ENCODE measurements around the gene ZNF423. TPM values are rescaled to one million over a fixed set of nuclear protein-coding genes. Genes with fewer than 3 reads are reported as not detected.
A peak's percentile ranks its signal among the peaks of the same experiment; 100 is the strongest.

The ZNF423 gene
- total and polyA plus RNA-seq, 5 donors: 5.5 to 22.2 (median 14.4) TPM

DNA sequence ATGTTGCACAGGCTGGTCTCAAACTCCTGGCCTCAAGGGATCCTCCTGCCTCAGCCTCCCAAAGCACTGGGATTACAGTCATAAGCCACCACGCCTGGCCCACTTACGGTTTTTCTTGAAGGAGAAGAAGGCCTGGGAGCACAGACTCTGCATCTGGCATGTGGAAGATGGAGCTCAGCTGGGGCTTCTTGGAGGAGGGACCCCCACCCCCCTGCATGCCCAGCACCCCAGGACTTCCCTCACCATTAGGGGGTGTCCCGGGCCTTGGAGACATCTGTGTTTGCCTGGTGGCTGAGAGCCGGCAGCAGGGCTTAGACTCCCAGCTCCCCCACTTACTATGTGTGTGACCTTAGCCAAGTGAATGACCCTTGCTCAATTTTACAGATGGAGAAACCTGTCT, 204.7 kb downstream of the ZNF423 start:
- DNase-seq (peak in 1 of 3 donors; percentile 23), ATAC-seq (no peak)
- no peaks in the 10 kb centered on the region for H3K4me1 ChIP-seq (ENCODE audit: control insufficient read depth, insufficient read depth, low read length)
- no peaks in the 10 kb centered on the region for H3K9me3 ChIP-seq (ENCODE audit: control insufficient read depth, low read length)
- no peak overlapping the region for H3K4me3 ChIP-seq (ENCODE audit: low read length)
- intact Hi-C loops (cut with DNase I): no loop called here
- no peak overlapping the region for H3K27ac ChIP-seq (ENCODE audit: low read length)
- 80% methylated on average over 4 of the region's 4 CpGs for WGBS
- no peaks in the 10 kb centered on the region for H3K27me3 ChIP-seq (ENCODE audit: control insufficient read depth, insufficient read depth)

DNA sequence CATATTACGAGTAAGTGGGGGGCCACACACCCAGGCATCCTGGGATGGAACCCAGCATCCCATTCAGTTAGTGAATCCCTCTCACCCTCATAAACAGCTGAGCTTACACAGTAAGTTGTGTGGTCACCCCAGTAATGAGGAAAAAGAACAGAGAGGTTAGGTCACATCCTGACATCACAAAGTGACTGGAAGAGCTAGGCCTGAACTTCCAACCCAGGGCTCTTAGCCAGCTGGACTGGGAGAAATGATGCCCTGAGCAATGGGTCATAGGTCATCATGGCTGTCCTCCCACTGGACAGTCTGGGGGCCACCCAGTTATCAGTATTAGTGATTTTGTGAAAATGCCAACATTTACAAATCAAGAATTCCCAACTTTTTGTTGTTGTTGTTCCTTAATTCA, 205.3 kb downstream of the ZNF423 start:
- no peak for ATAC-seq
- intact Hi-C loops (cut with DNase I): no loop called here
- no peaks in the 10 kb centered on the region for H3K9me3 ChIP-seq (ENCODE audit: control insufficient read depth, low read length)
- no peak overlapping the region for H3K4me3 ChIP-seq (ENCODE audit: low read length)
- no peak overlapping the region for H3K27ac ChIP-seq (ENCODE audit: low read length)
- H3K27me3 ChIP-seq (ENCODE audit: control insufficient read depth, insufficient read depth): no peaks in the 10 kb centered on the region
- WGBS: 94% methylated on average over 1 of the region's 1 CpG
- no peaks in the 10 kb centered on the region for H3K4me1 ChIP-seq (ENCODE audit: control insufficient read depth, insufficient read depth, low read length)
- DNase-seq: peak in 1 of 3 donors; percentile 51

DNA sequence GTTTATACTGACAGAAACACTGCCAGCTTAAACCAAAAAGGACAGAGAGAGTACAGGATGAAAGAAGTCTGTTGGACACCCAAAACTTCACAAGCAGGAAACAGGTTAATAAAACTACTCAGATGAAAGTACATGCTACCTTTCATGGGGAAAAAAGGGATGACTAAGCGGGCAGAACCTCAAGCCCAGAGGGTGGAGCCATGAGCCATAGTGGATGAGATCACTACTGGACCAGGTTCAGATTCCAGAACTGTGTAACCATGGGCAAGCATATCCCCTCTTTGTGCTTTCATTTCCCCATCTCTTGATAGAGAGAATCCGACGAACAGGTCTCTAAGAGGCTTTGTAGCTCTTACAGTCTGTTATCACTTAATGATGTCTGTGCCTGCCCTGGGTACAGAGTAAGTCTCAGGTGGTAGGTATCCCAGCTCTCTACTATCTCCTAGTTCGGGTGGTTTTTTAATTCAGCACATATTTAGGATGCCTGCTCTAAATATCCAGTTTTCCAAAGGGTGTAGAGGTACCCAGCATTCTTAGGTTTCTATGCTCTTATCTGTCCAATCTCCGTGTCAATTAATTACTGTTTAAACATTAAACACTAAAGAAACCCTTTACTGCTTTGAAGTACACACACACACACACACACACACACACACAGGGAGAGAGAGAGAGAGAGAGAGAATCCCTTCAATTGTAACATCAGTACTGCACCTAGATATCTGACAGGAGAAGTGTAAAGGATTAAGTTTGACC, 206.7 kb downstream of the ZNF423 start:
- Histone ChIP-seq H3K27ac (ENCODE audit: low read length) (no peak overlapping the region), H3K4me1 (ENCODE audit: control insufficient read depth, insufficient read depth, low read length) (no peaks in the 10 kb centered on the region), H3K27me3 (ENCODE audit: control insufficient read depth, insufficient read depth) (no peaks in the 10 kb centered on the region), H3K9me3 (ENCODE audit: control insufficient read depth, low read length) (no peaks in the 10 kb centered on the region), H3K4me3 (ENCODE audit: low read length) (no peak overlapping the region)
- intact Hi-C loops (cut with DNase I): no loop called here
- WGBS: 63% methylated on average over 5 of the region's 5 CpGs
- ATAC-seq (peak; percentile 47 to 52), DNase-seq (peak in 1 of 3 donors; percentile 39)

DNA sequence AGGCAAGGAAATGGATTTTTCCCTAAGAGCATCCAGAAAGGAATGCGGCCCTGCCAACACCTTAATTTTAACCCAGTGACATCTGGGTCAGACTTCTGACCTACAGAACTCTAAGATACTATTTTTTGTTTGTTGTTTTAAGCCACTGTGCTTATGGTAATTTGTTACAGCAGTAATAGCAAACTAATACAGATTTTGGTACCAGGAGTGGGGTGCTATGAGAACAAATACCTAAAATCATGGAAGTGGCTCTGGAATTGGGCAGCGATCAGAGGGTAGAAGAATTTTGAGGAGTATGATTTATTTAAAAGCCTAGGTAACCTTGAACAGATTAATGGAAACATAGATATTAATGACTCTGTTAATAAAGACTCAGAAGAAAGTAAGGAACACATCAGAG, 208.2 kb downstream of the ZNF423 start:
- WGBS: 71% methylated on average over 2 of the region's 2 CpGs
- intact Hi-C loops (cut with DNase I): no loop called here

DNA sequence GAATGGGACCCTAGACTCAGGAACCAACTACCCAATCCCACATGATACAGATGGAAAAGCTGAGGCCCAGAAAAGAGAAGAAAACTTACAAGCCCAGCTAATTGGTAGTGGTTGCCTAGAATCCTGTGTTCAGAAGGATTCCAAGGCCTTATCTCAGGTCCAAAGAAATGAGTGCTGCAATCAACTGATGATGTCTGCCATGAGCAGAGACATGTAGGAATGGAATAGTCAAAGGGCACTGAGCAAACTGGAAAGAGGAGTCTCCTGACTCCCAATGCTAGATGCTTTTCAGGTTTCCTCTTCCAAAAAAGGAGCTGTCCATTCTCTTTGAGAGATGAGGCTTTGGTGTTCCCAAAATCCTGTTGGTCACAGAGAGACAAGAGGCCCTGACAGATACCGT, 210.6 kb downstream of the ZNF423 start:
- Histone ChIP-seq H3K9me3 (ENCODE audit: control insufficient read depth, low read length) (no peaks in the 10 kb centered on the region), H3K27ac (ENCODE audit: low read length) (no peak overlapping the region), H3K4me1 (ENCODE audit: control insufficient read depth, insufficient read depth, low read length) (peaks cover under 1% of the 10 kb centered on the region), H3K27me3 (ENCODE audit: control insufficient read depth, insufficient read depth) (no peaks in the 10 kb centered on the region), H3K4me3 (ENCODE audit: low read length) (no peak overlapping the region)
- no peak for ATAC-seq
- WGBS: 98% methylated on average over 1 of the region's 1 CpG
- no peak for DNase-seq
- intact Hi-C loops (cut with DNase I): no loop called here

More for the DNA sequence above, 208.2 kb downstream of the ZNF423 start:
- ATAC-seq (no peak), DNase-seq (no peak)
- Histone ChIP-seq H3K4me1 (ENCODE audit: control insufficient read depth, insufficient read depth, low read length) (no peaks in the 10 kb centered on the region), H3K27me3 (ENCODE audit: control insufficient read depth, insufficient read depth) (no peaks in the 10 kb centered on the region), H3K4me3 (ENCODE audit: low read length) (no peak overlapping the region), H3K9me3 (ENCODE audit: control insufficient read depth, low read length) (no peaks in the 10 kb centered on the region), H3K27ac (ENCODE audit: low read length) (no peak overlapping the region)

DNA sequence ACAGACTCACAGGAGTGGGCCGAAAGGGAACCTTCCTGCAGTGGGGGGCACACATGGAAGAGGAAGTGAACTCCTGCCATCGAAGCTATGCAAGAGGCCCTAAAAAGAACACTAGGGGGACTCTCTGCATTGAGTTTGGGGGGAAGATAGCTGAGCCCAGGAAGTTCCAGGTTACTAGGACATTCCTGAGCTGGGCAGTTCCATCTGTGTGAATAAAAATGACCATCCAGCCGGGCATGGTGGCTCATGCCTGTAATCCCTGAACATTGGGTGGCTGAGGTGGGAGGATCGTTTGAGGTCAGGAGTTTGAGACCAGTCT, 211.8 kb downstream of the ZNF423 start:
- Histone ChIP-seq H3K9me3 (ENCODE audit: control insufficient read depth, low read length) (no peaks in the 10 kb centered on the region), H3K27me3 (ENCODE audit: control insufficient read depth, insufficient read depth) (no peaks in the 10 kb centered on the region), H3K4me3 (ENCODE audit: low read length) (no peak overlapping the region), H3K4me1 (ENCODE audit: control insufficient read depth, insufficient read depth, low read length) (peaks cover 4% of the 10 kb centered on the region), H3K27ac (ENCODE audit: low read length) (peak overlapping the region; percentile 28)
- DNase-seq (no peak), ATAC-seq (no peak)
- intact Hi-C loops (cut with DNase I): no loop called here
- 51% methylated on average over 4 of the region's 4 CpGs for WGBS

DNA sequence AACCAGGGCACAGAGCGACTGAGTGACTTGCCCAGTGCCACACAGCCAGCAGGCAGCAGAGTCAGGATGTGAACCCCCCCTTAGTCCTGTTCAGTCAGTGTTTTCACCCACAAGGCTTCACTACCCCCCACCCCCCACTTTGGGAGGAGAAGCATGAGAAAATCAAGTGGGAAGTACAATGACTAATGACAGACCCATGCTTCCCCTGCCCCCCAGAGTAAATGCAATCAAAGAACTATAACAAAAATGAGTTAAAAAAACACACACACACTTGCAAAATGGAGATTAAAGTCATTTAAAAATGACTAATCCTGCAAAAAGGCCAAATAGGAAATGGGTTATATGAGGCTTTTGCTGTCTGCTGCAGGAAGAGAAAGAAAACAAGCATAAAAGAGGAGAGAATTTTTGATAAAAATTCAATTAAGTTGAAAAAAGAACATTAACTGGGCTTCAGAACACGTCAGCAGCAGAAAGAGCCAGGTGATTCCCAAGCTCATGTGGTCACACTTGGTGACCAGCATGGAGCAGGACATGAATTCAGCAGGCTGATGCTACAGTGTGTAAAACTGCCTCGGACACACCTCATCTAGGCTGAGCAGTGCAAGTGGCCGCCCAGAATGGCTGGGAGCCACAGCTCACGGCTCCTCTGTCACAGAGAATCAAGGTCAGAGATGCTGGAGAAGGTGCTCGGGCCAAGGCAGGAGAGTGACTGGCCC, 212.3 kb downstream of the ZNF423 start:
- Histone ChIP-seq H3K27ac (ENCODE audit: low read length) (peak overlapping the region; percentile 28), H3K27me3 (ENCODE audit: control insufficient read depth, insufficient read depth) (no peaks in the 10 kb centered on the region), H3K4me1 (ENCODE audit: control insufficient read depth, insufficient read depth, low read length) (peaks cover 9% of the 10 kb centered on the region), H3K4me3 (ENCODE audit: low read length) (no peak overlapping the region), H3K9me3 (ENCODE audit: control insufficient read depth, low read length) (no peaks in the 10 kb centered on the region)
- DNase-seq (peak in 1 of 3 donors; percentile 62), ATAC-seq (peak; percentile 22 to 34)
- intact Hi-C loops (cut with DNase I): no loop called here
- 52% methylated on average over 6 of the region's 6 CpGs for WGBS

DNA sequence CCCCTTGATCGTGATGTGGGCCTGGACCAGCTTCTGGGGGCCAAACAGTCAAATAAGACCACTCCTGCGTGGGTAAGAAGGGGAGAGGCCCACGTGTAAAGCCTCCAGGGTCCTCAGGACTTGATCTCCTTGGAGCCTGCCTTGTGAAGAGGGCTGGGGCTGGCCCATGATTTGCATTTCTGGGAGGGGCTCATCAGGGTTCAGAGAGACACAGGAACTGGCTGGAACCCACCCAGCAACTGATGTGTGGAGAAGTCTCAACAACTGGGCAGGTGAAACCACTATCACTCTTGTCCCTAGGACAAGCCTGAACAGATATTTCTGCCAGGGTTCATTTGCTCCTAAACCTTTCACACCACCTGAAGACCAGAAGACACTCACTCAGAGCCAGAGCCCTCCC, 214.7 kb downstream of the ZNF423 start:
- WGBS: 78% methylated on average over 3 of the region's 3 CpGs
- Histone ChIP-seq H3K4me1 (ENCODE audit: control insufficient read depth, insufficient read depth, low read length) (peaks cover 10% of the 10 kb centered on the region), H3K9me3 (ENCODE audit: control insufficient read depth, low read length) (no peaks in the 10 kb centered on the region), H3K27ac (ENCODE audit: low read length) (no peak overlapping the region), H3K27me3 (ENCODE audit: control insufficient read depth, insufficient read depth) (no peaks in the 10 kb centered on the region), H3K4me3 (ENCODE audit: low read length) (no peak overlapping the region)
- intact Hi-C loops (cut with DNase I): no loop called here
- DNase-seq (peak in 1 of 3 donors; percentile 51), ATAC-seq (no peak)

DNA sequence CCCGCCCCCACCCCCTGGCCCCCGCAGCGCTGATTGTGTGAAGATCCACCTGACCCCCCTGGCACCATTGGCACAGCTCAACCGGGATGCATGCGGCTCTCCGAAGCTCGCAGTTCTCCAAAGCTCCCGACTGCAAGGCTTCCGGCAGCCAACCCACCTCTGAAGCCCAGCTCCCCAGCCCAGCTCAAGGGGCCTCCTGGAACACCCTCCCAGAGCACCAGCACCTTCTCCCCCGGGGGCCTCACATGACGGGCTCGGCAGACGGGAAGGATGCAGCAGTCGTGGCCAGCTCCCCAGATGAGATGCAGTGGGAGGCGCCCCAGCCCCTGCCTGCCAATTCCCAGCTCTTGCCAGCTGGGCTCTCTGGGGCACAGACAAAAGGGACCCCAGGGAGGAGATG, 215.3 kb downstream of the ZNF423 start:
- Histone ChIP-seq H3K9me3 (ENCODE audit: control insufficient read depth, low read length) (no peaks in the 10 kb centered on the region), H3K4me1 (ENCODE audit: control insufficient read depth, insufficient read depth, low read length) (peaks cover 10% of the 10 kb centered on the region), H3K27ac (ENCODE audit: low read length) (no peak overlapping the region), H3K4me3 (ENCODE audit: low read length) (no peak overlapping the region), H3K27me3 (ENCODE audit: control insufficient read depth, insufficient read depth) (no peaks in the 10 kb centered on the region)
- DNase-seq (peak in 2 of 3 donors; percentile 52 to 75), ATAC-seq (no peak)
- intact Hi-C loops (cut with DNase I): no loop called here
- WGBS: 43% methylated on average over 15 of the region's 15 CpGs

DNA sequence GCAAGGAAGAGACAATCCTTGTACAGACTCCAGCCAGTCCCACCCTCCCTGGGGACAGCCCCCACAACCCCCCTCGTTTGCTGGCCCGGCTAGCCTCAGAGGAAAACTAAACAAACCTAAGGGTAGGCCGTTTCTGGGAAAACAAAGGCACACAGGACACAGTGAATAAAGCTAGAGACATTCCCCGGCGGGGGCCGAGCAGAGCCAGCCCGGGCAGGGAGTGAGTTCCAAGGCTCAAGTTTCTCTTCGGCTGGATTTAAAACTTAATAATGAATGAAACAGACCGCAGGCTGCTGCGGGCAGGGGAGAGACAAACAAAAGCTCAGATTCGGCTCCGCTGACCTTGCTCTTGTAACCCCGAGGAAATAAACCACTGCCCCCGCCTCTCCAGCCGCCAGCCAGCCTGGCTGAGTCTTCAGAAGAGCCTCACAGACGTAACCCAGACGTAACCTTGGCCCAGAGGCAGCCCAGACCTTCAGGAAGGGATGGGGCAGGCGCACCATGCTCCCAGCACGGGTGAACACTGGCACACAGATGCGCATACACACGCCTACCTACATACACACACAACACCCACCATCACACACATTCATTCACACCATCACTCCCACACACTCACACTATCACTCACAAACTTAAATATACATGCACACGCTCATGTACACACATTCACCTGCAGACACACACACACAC, 216.0 kb downstream of the ZNF423 start:
- no peaks in the 10 kb centered on the region for H3K9me3 ChIP-seq (ENCODE audit: control insufficient read depth, low read length)
- WGBS: 32% methylated on average over 22 of the region's 22 CpGs
- no peak overlapping the region for H3K4me3 ChIP-seq (ENCODE audit: low read length)
- intact Hi-C loops (cut with DNase I): no loop called here
- peak; percentile 74 to 79 for ATAC-seq
- H3K27ac ChIP-seq (ENCODE audit: low read length): peak overlapping the region; percentile 32
- no peaks in the 10 kb centered on the region for H3K27me3 ChIP-seq (ENCODE audit: control insufficient read depth, insufficient read depth)
- H3K4me1 ChIP-seq (ENCODE audit: control insufficient read depth, insufficient read depth, low read length): peaks cover 10% of the 10 kb centered on the region
- peak; percentile 64 to 87 (median 86) for DNase-seq

All from right cardiac atrium (tissue), 5 donors.